HL-60/S4 (cell line): ENCODE measurements around the gene S100A9.

ENCODE experiments used
- in situ Hi-C: fragments of 300-500 bp; cut with MboI; formaldehyde crosslinking; loops from 2 replicates; pipeline ENCODE4 v1.14.3; 2022; ENCODE audit warnings: low sequenced_read_pairs

Gene S100A9

DNA sequence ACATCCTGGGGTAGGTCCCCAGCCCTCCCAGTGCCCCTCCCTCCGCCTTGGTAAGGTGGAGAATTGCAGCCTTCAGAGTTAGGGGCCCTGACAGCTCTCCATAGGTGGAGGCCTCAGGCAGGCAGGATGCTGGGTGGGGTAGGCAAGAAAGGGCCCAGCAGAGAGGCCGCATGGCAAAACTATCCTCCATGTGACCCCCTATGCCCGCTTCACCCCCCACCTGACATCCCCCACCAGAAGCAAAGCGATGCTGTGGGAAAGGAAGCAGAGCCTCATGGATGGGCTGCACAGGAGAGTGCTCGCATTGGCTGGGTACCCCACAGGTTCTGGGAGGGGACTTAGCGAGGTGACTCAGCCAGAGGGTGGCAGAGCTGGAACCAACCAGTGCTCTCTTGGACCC lies 1.6 kb downstream of the S100A9 start:
- in situ Hi-C loops = no loop called here

DNA sequence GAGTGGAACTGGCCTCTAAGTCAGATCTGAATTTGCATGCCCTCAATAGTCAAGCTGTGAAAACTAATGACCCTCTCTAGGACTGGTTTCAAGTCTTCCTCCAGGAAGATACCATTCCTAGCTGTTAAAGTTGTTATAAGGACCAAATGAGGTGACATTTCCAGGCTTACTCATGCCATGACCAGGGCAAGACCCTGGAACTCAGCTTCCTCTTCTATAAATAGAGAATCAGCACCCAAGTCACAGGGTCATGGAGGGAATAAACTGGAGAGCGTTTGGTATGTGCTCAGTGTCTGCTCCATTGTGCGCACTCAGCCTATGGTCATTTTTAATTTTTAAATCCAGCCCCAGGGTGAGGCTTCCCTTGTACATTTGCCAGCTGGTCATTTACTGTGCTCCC lies 2.5 kb downstream of the S100A9 start:
- in situ Hi-C loops = loop anchor here (5.0 kb wide), 1 partner anchor 42 kb away; no protein-coding TSS in a partner anchor

DNA sequence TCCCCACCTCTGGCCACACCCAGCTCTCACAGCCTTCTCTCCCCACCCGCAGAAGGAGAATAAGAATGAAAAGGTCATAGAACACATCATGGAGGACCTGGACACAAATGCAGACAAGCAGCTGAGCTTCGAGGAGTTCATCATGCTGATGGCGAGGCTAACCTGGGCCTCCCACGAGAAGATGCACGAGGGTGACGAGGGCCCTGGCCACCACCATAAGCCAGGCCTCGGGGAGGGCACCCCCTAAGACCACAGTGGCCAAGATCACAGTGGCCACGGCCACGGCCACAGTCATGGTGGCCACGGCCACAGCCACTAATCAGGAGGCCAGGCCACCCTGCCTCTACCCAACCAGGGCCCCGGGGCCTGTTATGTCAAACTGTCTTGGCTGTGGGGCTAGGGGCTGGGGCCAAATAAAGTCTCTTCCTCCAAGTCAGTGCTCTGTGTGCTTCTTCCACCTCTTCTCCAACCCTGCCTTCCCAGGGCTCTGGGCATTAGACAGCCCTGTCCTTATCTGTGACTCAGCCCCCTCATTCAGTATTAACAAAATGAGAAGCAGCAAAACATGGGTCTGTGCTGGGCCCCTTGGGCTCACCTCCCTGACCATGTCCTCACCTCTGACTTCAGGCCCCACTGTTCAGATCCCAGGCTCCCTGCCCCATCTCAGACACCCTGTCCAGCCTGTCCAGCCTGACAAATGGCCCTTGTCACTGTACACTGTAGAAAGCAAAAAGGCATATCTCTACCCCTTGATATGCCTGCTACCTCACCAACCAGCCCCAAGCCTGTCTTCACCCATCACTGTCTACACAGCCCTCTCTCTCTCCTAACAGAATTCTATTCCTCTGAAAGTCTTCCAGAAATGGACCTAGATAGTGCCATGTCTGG lies 3.2 kb downstream of the S100A9 start:
- in situ Hi-C loops = loop anchor here (5.0 kb wide), 1 partner anchor 41 kb away; no protein-coding TSS in a partner anchor

DNA sequence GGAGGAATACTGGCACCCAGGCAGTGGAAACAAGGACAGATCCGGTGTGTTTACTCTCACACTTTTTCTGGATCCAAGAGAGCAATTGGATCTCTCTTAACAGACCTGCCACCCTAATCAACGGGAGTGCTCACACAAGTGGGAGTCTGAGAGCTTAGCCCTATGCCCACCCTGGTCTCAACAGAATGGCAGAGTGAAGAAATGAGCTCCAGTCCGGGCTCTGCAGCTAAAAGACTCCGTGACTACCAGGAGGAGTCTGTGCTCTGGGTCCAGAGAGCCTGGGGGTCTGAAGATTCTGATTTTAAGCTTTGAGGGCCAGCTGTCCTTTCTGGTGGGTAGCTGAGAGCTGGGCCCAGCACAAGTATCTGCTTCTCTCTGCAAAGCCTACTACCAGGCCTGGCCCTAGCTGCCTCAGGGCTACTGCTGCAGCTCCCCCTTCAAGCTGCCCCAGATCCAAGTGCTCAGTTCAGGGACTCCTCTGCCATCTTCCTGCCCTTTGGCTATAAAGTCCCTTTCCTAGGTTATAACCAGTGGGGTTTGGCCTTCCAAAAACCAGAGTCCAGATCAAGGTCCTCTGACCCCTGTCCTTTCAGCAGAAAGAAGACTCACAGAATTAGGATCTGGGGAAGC lies 3.9 kb downstream of the S100A9 start:
- in situ Hi-C loops = loop anchor here (5.0 kb wide), 1 partner anchor 41 kb away; no protein-coding TSS in a partner anchor

DNA sequence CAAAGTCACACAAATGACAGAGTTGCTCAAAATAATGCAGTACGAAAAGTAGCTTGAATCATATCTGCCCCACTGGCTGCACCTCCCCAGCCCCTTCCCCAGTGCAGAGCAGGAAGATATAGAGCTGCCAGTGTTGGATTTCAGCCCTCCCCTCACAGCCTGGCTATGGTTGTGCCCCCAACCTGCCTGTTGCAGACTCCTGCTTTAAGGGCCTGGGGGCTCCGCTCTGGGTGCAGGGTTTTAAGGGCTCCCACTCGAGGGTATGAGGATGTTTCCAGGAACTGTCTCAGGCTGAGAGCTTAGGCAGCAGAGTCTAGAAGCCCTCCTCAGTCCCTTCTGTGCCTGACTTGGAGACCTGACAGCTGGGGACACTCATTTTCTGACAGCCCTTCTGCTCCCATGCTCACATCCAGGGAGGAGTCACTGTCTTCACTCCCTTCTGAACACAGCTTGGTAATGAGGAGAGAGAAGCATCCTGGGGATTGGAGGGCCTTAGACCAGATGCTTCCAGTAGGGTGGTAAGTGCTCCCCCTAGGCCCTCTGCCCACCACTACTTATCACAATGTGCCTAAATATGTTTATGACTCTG lies 4.6 kb downstream of the S100A9 start:
- in situ Hi-C loops = loop anchor here (5.0 kb wide), 1 partner anchor 40 kb away; no protein-coding TSS in a partner anchor

DNA sequence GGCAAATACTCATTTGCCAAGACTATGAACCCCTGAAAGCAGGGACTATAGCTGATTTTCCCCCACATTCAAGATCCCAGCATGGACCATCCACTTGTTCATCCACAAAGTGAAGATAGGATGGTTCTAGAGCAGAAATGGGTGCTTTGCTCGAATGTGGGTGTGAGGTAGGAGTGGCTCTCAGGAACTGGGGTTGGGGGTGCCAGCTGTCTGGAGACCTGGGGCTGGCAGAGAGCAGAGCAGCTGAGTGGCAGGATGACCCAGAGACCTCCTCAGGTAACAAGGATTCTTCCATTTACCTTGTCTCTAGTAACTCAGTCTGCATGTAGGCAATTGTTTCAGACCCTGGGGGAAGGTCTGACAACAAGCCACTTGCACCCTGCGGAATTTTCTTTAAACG lies 6.0 kb downstream of the S100A9 start:
- in situ Hi-C loops = loop anchor here (5.0 kb wide), 1 partner anchor 39 kb away; no protein-coding TSS in a partner anchor

DNA sequence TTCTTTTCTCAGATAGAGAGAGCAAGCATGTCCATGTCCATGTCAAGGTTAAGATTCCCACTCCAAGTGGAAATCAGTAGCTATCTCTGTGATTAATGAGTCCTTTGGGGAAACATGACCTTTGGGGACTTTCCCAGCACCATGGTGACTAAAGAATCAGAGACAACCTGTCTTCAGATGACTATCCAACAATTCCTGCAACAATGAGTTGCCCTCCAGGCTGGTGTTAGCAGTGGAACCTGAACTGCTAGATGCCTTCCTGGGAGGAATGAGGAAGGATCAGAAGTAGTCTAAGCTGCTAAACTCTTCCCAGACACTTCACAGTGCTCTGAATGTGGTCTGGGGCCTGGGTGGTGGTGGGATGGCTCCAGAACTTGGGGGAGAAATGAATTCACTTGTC lies 6.5 kb downstream of the S100A9 start:
- in situ Hi-C loops = loop anchor here (5.0 kb wide), 1 partner anchor 38 kb away; no protein-coding TSS in a partner anchor

DNA sequence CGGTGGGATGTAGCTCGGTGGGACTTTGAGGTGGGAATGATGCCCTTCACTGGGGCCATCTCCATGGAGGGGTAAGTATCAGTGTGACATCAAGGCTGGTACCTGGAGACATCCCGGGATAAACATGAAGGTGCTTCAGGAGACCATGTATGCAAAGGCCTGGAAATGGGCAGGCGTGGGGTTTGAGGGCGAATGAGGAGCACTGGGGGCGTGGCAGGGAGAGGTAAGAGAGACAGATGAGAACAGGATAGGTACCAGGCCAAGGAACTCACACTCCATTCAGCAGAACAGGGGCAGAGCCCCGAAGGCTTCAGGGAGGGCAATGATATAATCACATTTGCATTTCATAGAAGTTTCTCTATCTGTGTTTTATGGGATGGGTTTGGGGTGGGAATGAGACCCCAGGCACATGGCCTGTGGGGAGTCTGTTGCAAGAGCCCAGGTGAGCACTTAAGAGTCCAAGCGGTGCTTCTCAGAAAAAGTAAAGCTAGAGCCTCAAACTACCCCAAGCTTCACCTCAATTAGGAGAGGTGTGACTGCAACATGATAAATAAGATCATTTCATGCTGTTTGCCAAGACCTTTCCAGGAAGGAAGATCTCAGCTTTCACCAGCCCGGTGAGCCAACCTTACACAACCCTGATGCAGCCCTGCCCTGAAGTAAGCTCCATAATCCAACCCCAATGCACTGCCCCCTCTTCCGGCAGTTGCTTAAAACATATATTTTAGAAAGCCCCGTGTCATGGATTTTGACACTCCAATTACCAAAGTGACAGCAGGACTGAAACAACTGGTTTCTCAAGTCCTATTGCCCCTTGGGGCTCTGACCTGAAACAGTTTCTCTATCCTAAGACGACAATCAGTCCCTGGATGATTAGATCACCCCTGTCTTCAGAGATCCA lies 7.4 kb downstream of the S100A9 start:
- in situ Hi-C loops = loop anchor here (5.0 kb wide), 1 partner anchor 37 kb away; no protein-coding TSS in a partner anchor

DNA sequence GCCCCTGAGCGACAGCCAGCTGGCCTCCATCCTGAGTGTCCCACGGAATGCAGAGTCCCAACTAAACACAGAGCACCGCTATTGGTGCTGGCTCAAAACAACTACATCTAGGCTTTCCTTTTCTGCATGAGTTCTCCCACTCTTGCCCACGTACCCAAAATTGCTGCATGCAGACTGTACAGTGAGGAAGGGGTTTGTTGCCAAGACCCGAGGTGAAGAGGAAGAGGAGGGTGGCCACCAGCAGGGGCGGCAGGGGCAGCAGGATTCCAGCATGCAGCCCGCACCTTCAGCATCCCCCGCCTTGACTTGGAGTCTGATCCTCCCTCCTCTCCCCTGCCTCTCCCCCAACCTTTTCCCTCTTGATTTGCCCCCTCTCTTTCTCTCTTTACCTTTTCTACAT lies 8.0 kb downstream of the S100A9 start:
- in situ Hi-C loops = no loop called here

DNA sequence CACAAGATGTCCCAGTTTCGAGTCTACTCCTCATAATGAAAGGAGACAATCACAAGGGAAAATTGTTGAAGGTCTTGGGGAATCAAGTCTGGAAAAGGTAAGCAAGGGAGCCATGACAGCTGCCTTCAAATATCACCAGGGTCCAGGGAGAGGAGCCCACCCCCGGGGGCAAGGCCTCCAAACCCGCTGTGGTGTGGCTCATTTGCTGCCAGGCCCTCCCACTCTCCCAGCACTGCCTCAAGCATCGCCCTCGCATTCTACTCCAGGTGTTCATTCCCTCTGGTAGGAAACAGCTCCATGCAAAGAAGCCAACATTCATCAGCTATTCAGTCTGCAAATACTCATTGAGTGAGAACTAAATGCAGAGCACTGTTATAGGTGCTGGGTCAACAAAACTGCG lies 8.6 kb downstream of the S100A9 start:
- in situ Hi-C loops = no loop called here

DNA sequence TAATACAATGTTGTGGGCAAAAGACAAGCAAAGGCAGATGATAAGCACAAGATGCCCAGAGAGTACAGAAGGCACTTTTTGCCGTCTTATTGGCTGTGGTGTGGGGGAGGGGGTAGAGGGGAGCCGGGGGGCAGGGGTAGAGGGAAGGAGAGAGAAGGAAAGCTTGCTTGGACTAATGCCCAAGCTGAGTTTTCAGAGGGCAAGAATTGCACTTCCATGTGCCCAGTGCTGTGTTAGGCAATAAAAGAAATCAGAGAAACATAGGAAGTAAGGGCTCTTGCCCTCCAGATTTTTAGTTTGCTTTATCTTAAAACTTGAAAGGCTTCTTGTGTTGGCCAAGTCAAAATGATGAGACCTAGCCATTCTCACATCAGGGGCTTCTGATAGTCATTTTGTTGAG lies 9.4 kb downstream of the S100A9 start:
- in situ Hi-C loops = no loop called here

DNA sequence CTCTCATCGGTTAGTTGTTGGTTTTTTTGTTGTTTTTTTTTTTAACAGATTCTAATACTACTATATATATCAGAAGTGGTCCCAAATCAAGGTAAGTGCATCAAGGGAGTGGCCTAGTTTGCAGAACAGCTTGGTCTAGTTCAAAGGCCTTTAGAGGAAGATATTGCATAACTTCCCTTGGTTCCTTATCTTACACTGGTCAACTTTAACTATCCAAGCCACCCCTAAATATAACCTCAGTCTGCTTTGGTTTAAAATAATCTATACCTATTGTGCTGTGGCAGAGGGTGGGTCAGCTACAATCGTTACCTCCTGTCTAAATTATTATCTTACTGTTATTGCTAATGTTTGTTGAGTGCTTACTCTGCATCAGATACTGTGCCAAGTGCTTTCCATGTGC lies 10.8 kb downstream of the S100A9 start:
- in situ Hi-C loops = no loop called here

DNA sequence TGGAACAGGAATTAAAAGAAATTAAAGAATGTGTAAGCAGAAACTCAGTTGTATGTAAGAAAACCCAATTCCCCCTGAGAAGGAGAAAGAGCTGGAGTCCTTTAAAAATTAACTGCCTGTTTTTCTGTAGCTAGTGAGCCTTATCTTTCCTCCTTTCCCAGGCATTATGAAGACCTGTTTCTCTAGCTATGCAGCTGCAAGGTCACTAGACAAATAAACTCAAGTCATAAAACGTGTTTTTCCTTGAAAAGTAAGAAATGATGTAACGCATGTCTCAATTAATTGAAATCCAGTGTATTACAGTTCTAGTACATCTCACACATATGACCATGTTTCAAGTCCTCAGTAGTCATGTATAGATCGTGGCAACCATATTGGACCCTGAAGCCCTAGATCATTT lies 12.5 kb downstream of the S100A9 start:
- in situ Hi-C loops = no loop called here

DNA sequence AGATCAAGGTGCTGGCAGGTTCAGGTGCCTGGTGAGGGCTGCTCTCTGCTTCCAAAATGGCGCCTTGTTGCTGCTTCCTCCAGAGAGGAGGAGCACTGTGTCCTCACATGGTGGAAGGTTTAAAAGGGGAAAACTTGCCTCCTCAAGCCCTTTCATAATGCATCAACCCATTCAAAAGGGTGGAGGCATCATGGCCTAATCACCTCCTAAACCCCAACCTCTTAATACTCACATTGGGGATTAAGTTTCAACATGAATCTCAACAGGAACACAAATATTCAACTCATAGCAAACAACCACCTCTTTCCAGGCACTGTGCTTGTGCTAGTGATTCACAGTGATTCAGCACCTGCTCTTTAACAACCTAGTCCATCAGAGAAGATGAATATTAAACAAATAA lies 13.6 kb downstream of the S100A9 start:
- in situ Hi-C loops = no loop called here

DNA sequence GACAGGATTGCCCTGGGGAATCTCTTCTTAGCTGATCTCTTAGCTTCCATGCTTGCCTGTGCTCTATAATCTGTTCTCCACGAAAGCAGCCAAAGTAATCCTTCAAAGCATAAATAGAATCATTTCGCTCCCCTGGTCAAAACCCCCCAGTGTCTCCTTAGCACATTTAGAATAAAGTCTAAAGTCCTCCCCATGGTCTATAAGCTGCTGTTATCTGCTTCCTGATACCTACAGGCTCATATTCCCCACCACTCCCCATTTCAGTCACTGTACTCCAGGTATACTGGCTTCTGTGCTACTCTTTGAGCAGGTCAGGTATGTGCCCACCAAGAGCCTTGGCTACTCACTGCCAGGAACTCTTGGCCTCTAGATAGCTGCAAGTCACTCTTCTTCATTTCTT lies 14.9 kb downstream of the S100A9 start:
- in situ Hi-C loops = no loop called here

DNA sequence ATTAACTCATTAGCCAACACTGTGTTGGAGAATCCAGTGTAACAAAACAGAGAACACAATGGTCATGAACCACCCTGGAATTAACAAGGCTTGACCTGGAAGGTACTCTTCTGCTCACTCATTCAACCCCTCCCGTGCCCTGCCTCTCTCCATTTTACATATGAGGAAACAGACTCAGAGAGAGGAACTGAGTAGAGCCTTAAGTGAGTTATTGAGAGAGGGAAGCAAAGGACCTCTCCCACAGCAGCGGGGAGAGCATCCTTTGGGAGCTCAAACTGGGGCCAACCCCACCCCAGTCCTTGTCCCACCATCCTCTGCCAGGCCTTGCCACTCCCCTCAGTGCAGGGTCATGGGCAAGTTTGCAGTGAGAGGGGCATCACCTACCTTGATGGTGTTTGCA lies 16.4 kb downstream of the S100A9 start:
- in situ Hi-C loops = no loop called here

DNA sequence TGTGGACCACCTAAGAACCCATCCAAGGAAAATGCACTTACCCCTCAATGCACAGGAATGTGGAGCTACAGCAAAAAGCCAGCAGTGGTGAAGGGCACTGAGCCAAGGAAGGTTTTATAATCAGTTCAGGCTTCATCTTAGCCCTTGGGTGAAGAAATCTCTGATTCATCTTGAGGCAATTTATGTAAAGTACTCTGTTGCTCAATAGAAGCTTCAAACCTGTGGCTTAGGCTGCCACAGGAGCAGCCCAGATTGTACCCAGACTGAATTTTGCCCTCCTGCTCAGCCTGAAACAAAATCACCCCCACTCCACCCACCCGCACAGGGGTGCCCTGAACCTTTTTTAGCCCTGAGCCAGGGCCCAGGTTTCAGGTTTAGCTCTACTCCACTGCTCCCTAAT lies 17.9 kb downstream of the S100A9 start, which contains the start of gene S100A12:
Gene S100A12, minus strand, starts transcription at position 111 of the 400 bp plus-strand sequence. CDS start 1,029 bp downstream, outside the sequence.
- in situ Hi-C loops = no loop called here

DNA sequence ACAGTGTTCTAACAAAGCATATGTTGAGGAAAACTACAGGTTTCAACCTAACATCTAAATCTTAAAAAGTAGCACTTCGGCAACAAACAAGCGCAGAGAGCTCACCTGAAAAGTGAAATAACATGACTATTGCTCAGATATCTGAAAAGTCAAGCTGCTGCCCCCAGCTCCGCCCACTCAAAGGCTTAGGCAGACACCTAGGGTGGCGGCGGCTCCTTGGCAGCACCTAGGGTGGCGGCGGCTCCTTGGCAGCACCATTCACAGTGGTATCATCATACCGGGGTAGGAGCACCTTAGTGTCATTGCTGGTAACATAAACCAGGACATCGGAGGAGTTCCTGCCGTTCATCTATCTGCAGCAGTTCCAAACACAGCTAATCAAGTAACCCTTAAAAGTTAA lies 21.9 kb downstream of the S100A9 start:
- in situ Hi-C loops = no loop called here

DNA sequence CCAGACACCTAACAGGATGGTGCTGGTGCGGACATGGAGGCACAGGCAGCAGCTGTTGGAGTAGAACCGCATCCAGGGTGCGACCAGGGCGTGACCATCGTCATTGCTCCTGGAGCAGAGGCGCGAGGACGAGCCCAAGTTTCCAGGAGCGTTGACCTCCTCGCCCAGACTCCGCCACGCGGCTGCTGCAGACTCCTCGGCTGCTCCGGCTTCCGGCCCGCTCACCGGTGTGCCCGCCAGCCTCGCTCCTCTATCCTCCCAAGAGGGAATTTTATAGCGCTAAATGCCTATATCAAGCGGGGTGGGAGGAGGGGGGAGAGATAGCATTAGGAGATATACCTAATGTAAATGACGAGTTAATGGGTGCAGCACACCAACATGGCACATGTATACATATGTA lies 23.1 kb downstream of the S100A9 start:
- in situ Hi-C loops = no loop called here

DNA sequence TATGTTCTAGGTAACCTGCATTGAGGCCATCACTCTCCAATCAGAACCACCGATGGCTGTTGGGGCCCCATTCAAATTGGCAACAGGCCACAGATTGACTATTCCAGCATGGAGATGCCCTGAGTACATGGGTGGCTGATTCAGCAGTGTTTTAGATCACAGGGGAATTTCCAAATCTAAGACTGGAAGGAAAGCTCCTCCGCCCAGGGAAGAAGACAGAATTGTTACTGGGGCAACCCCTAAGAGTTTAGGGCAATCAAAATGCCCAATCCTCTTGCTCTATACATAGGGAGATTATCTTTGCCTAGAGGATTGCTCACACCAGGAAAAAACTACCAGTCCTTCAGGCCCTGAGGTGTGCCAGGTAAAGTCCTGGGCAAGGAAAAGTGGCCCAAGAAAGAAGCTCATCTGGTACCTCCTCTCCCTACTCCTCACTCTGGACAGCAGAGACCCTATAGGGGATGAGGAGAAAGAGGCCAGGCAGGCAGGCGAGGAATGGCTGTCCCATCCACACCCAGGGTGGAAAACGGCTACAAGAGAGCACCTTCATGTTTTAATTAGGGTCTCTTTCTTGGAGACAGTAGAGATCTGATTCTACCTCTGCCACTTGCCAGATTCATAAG lies 27.4 kb downstream of the S100A9 start:
- in situ Hi-C loops = no loop called here
